ENCODE results near the gene WASHC2C. TPM values are rescaled to one million over a fixed set of nuclear protein-coding genes. Genes with fewer than 3 reads are reported as not detected.

Gene WASHC2C
- total RNA-seq, 1 donor from 2014 or later: 42.9 TPM

Other genes starting within 250 kb of the WASHC2C start
- 17.2 TPM for gene ZFAND4, start 54.5 kb upstream of the WASHC2C start, total RNA-seq
- gene AGAP4, start 120.2 kb downstream of the WASHC2C start, total RNA-seq: 14.0 TPM
- gene TIMM23, start 245.2 kb downstream of the WASHC2C start, total RNA-seq: 49.3 TPM

Data from mucosa of gallbladder (tissue), 1 donor.